Measurements from ENCODE around the gene PDGFB.

The PDGFB gene

GRCh38 chr22:39283322-39284141, 38.8 kb upstream of the PDGFB start:
- TF ChIP-seq ZNF274 (IDR thresholded peaks at IDR 0.05; ENCODE audit: low read depth, low read length): no peak
- no peak for TF ChIP-seq YY1 (IDR thresholded peaks at IDR 0.05; ENCODE audit: insufficient read depth, insufficient read length)
- no peak for TF ChIP-seq SUZ12 (IDR thresholded peaks at IDR 0.05; ENCODE audit: extremely low read depth, insufficient read depth, insufficient read length)
- H3K4me1 ChIP-seq (ENCODE audit: insufficient read depth, insufficient read length): peaks cover 24% of the 10 kb centered on the region
- H3K27me3 ChIP-seq (ENCODE audit: insufficient read depth, insufficient read length): no peaks in the 10 kb centered on the region
- no peak overlapping the region for H3K4me3 ChIP-seq (ENCODE audit: insufficient read length, low read depth)
- DNase-seq (ENCODE audit: low read depth, low spot score): no peak
- peaks cover 4% of the 10 kb centered on the region; the same call in 1 of the 2 replicates for H3K9me3 ChIP-seq (ENCODE audit: insufficient read depth, low read length)
- no peaks in the 10 kb centered on the region for H3K36me3 ChIP-seq (ENCODE audit: insufficient read depth, insufficient read length, low read length)
- peak overlapping the region; percentile 0 for H3K9ac ChIP-seq (ENCODE audit: insufficient read length, low read depth)

- Histone ChIP-seq H3K4me3 (ENCODE audit: insufficient read length, low read depth) (no peak overlapping the region), H3K9ac (ENCODE audit: insufficient read length, low read depth) (peak overlapping the region; percentile 32), H3K27me3 (ENCODE audit: insufficient read depth, insufficient read length) (no peaks in the 10 kb centered on the region), H3K36me3 (ENCODE audit: insufficient read depth, insufficient read length, low read length) (no peaks in the 10 kb centered on the region), H3K9me3 (ENCODE audit: insufficient read depth, low read length) (peaks cover 4% of the 10 kb centered on the region; the same call in 1 of the 2 replicates), H3K4me1 (ENCODE audit: insufficient read depth, insufficient read length) (peaks cover 30% of the 10 kb centered on the region)
- DNase-seq (ENCODE audit: low read depth, low spot score): no peak
- TF ChIP-seq SUZ12 (IDR thresholded peaks at IDR 0.05; ENCODE audit: extremely low read depth, insufficient read depth, insufficient read length) (no peak), YY1 (IDR thresholded peaks at IDR 0.05; ENCODE audit: insufficient read depth, insufficient read length) (no peak), ZNF274 (IDR thresholded peaks at IDR 0.05; ENCODE audit: low read depth, low read length) (no peak)
Measured at GRCh38 chr22:39282645-39283321, 38.0 kb upstream of the PDGFB start.

- Histone ChIP-seq H3K4me3 (ENCODE audit: insufficient read length, low read depth) (no peak overlapping the region), H3K4me1 (ENCODE audit: insufficient read depth, insufficient read length) (peaks cover 31% of the 10 kb centered on the region), H3K27me3 (ENCODE audit: insufficient read depth, insufficient read length) (no peaks in the 10 kb centered on the region), H3K36me3 (ENCODE audit: insufficient read depth, insufficient read length, low read length) (no peaks in the 10 kb centered on the region), H3K9ac (ENCODE audit: insufficient read length, low read depth) (no peak overlapping the region), H3K9me3 (ENCODE audit: insufficient read depth, low read length) (peaks cover 12% of the 10 kb centered on the region; the same call in 1 of the 2 replicates)
- no peak for DNase-seq (ENCODE audit: low read depth, low spot score)
- no peak for TF ChIP-seq YY1 (IDR thresholded peaks at IDR 0.05; ENCODE audit: insufficient read depth, insufficient read length)
- no peak for TF ChIP-seq ZNF274 (IDR thresholded peaks at IDR 0.05; ENCODE audit: low read depth, low read length)
- TF ChIP-seq SUZ12 (IDR thresholded peaks at IDR 0.05; ENCODE audit: extremely low read depth, insufficient read depth, insufficient read length): no peak
Measured at GRCh38 chr22:39281126-39281525, 36.3 kb upstream of the PDGFB start.

GRCh38 chr22:39280250-39280649, 35.5 kb upstream of the PDGFB start:
- no peaks in the 10 kb centered on the region for H3K27me3 ChIP-seq (ENCODE audit: insufficient read depth, insufficient read length)
- H3K4me3 ChIP-seq (ENCODE audit: insufficient read length, low read depth): no peak overlapping the region
- H3K9me3 ChIP-seq (ENCODE audit: insufficient read depth, low read length): peaks cover 12% of the 10 kb centered on the region; the same call in 1 of the 2 replicates
- H3K36me3 ChIP-seq (ENCODE audit: insufficient read depth, insufficient read length, low read length): no peaks in the 10 kb centered on the region
- no peak for DNase-seq (ENCODE audit: low read depth, low spot score)
- H3K4me1 ChIP-seq (ENCODE audit: insufficient read depth, insufficient read length): peaks cover 36% of the 10 kb centered on the region
- TF ChIP-seq YY1 (IDR thresholded peaks at IDR 0.05; ENCODE audit: insufficient read depth, insufficient read length) (no peak), ZNF274 (IDR thresholded peaks at IDR 0.05; ENCODE audit: low read depth, low read length) (no peak), SUZ12 (IDR thresholded peaks at IDR 0.05; ENCODE audit: extremely low read depth, insufficient read depth, insufficient read length) (no peak)
- no peak overlapping the region for H3K9ac ChIP-seq (ENCODE audit: insufficient read length, low read depth)

GRCh38 chr22:39279170-39279850, 34.5 kb upstream of the PDGFB start:
- DNase-seq (ENCODE audit: low read depth, low spot score): peak; percentile 48
- Histone ChIP-seq H3K27me3 (ENCODE audit: insufficient read depth, insufficient read length) (no peaks in the 10 kb centered on the region), H3K9me3 (ENCODE audit: insufficient read depth, low read length) (peaks cover 8% of the 10 kb centered on the region; the same call in 1 of the 2 replicates), H3K9ac (ENCODE audit: insufficient read length, low read depth) (peak overlapping the region; percentile 64), H3K4me1 (ENCODE audit: insufficient read depth, insufficient read length) (peaks cover 35% of the 10 kb centered on the region), H3K36me3 (ENCODE audit: insufficient read depth, insufficient read length, low read length) (no peaks in the 10 kb centered on the region), H3K4me3 (ENCODE audit: insufficient read length, low read depth) (no peak overlapping the region)
- TF ChIP-seq SUZ12 (IDR thresholded peaks at IDR 0.05; ENCODE audit: extremely low read depth, insufficient read depth, insufficient read length) (no peak), YY1 (IDR thresholded peaks at IDR 0.05; ENCODE audit: insufficient read depth, insufficient read length) (no peak), ZNF274 (IDR thresholded peaks at IDR 0.05; ENCODE audit: low read depth, low read length) (no peak)

GRCh38 chr22:39278040-39278439, 33.3 kb upstream of the PDGFB start:
- H3K27me3 ChIP-seq (ENCODE audit: insufficient read depth, insufficient read length): no peaks in the 10 kb centered on the region
- TF ChIP-seq YY1 (IDR thresholded peaks at IDR 0.05; ENCODE audit: insufficient read depth, insufficient read length) (no peak), ZNF274 (IDR thresholded peaks at IDR 0.05; ENCODE audit: low read depth, low read length) (no peak), SUZ12 (IDR thresholded peaks at IDR 0.05; ENCODE audit: extremely low read depth, insufficient read depth, insufficient read length) (no peak)
- no peak for DNase-seq (ENCODE audit: low read depth, low spot score)
- H3K36me3 ChIP-seq (ENCODE audit: insufficient read depth, insufficient read length, low read length): no peaks in the 10 kb centered on the region
- H3K4me1 ChIP-seq (ENCODE audit: insufficient read depth, insufficient read length): peaks cover 24% of the 10 kb centered on the region
- H3K4me3 ChIP-seq (ENCODE audit: insufficient read length, low read depth): no peak overlapping the region
- H3K9ac ChIP-seq (ENCODE audit: insufficient read length, low read depth): no peak overlapping the region
- H3K9me3 ChIP-seq (ENCODE audit: insufficient read depth, low read length): peaks cover 8% of the 10 kb centered on the region; the same call in 1 of the 2 replicates

Measured in NT2/D1 (cell line).